ENCODE measurements around the gene AQP12B. TPM values are rescaled to one million over a fixed set of nuclear protein-coding genes. Genes with fewer than 3 reads are reported as not detected.

Gene AQP12B
- polyA plus RNA-seq, 1 donor from 2014 or later, result not detected

GRCh38 chr2:240636563-240637115 is 46.0 kb downstream of the AQP12B start:
- H3K4me3 ChIP-seq (ENCODE audit: low read length), result no peak overlapping the region
- no peak overlapping the region for H3K27ac ChIP-seq (ENCODE audit: low read length)
- H3K9ac ChIP-seq (ENCODE audit: low read length), result no peak overlapping the region
- no peaks in the 10 kb centered on the region for H3K9me2 ChIP-seq (ENCODE audit: insufficient read depth, low read length)
- no peak overlapping the region for H3K4me2 ChIP-seq (ENCODE audit: low read length)
- no peaks in the 10 kb centered on the region for H3K36me3 ChIP-seq (ENCODE audit: insufficient read depth, low read length)
- H3K79me2 ChIP-seq (replicated peaks; ENCODE audit: insufficient read depth, low read length), result no peaks in the 10 kb centered on the region
- no peaks in the 10 kb centered on the region for H3F3A ChIP-seq (ENCODE audit: insufficient read depth, low read length, poor library complexity, severe bottlenecking)
- no peak overlapping the region for H2AFZ ChIP-seq (ENCODE audit: low read depth, low read length)
- TF ChIP-seq EZH2 (IDR thresholded peaks at IDR 0.05; ENCODE audit: borderline replicate concordance, insufficient read depth, low read length, poor library complexity, severe bottlenecking), result no peak
- no peak for TF ChIP-seq RAD21 (conservative IDR thresholded peaks at IDR 0.05)
- TF ChIP-seq SMC3 (conservative IDR thresholded peaks at IDR 0.05; ENCODE audit: poor library complexity), result no peak
- TF ChIP-seq MXI1 (conservative IDR thresholded peaks at IDR 0.05; ENCODE audit: poor library complexity, severe bottlenecking), result no peak
- H3K27me3 ChIP-seq (ENCODE audit: insufficient read depth, low read depth, low read length), result peaks cover 2% of the 10 kb centered on the region
- H4K20me1 ChIP-seq (ENCODE audit: insufficient read depth), result no peaks in the 10 kb centered on the region
- no peaks in the 10 kb centered on the region for H3K9me3 ChIP-seq (ENCODE audit: low read length)

- no peak overlapping the region for H3K4me3 ChIP-seq (ENCODE audit: low read length)
- H3K9me3 ChIP-seq (ENCODE audit: low read length), result no peaks in the 10 kb centered on the region
- no peak overlapping the region for H3K9ac ChIP-seq (ENCODE audit: low read length)
- no peaks in the 10 kb centered on the region for H3K79me2 ChIP-seq (replicated peaks; ENCODE audit: insufficient read depth, low read length)
- no peaks in the 10 kb centered on the region for H3K9me2 ChIP-seq (ENCODE audit: insufficient read depth, low read length)
- no peaks in the 10 kb centered on the region for H3F3A ChIP-seq (ENCODE audit: insufficient read depth, low read length, poor library complexity, severe bottlenecking)
- no peak overlapping the region for H3K4me2 ChIP-seq (ENCODE audit: low read length)
- H3K36me3 ChIP-seq (ENCODE audit: insufficient read depth, low read length), result no peaks in the 10 kb centered on the region
- peaks cover 2% of the 10 kb centered on the region for H3K27me3 ChIP-seq (ENCODE audit: insufficient read depth, low read depth, low read length)
- H3K27ac ChIP-seq (ENCODE audit: low read length), result no peak overlapping the region
- no peak for TF ChIP-seq POLR2AphosphoS5 (IDR thresholded peaks at IDR 0.05)
- no peak for TF ChIP-seq EZH2 (IDR thresholded peaks at IDR 0.05; ENCODE audit: borderline replicate concordance, insufficient read depth, low read length, poor library complexity, severe bottlenecking)
- TF ChIP-seq, protein P1, sequence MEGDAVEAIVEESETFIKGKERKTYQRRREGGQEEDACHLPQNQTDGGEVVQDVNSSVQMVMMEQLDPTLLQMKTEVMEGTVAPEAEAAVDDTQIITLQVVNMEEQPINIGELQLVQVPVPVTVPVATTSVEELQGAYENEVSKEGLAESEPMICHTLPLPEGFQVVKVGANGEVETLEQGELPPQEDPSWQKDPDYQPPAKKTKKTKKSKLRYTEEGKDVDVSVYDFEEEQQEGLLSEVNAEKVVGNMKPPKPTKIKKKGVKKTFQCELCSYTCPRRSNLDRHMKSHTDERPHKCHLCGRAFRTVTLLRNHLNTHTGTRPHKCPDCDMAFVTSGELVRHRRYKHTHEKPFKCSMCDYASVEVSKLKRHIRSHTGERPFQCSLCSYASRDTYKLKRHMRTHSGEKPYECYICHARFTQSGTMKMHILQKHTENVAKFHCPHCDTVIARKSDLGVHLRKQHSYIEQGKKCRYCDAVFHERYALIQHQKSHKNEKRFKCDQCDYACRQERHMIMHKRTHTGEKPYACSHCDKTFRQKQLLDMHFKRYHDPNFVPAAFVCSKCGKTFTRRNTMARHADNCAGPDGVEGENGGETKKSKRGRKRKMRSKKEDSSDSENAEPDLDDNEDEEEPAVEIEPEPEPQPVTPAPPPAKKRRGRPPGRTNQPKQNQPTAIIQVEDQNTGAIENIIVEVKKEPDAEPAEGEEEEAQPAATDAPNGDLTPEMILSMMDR (IDR thresholded peaks at IDR 0.05; ENCODE audit: poor library complexity, severe bottlenecking), result no peak
- TF ChIP-seq TAF1 (IDR thresholded peaks at IDR 0.05; ENCODE audit: low read depth), result no peak
- TF ChIP-seq MXI1 (conservative IDR thresholded peaks at IDR 0.05; ENCODE audit: poor library complexity, severe bottlenecking), result no peak
- no peak for TF ChIP-seq RAD21 (conservative IDR thresholded peaks at IDR 0.05)
- no peak for TF ChIP-seq EP300 (conservative IDR thresholded peaks at IDR 0.05; ENCODE audit: poor library complexity, severe bottlenecking)
- TF ChIP-seq REST (IDR thresholded peaks at IDR 0.05; ENCODE audit: borderline replicate concordance), result no peak
- TF ChIP-seq SMC3 (conservative IDR thresholded peaks at IDR 0.05; ENCODE audit: poor library complexity), result no peak
- H2AFZ ChIP-seq (ENCODE audit: low read depth, low read length), result no peak overlapping the region
- no peaks in the 10 kb centered on the region for H4K20me1 ChIP-seq (ENCODE audit: insufficient read depth)
Observed at GRCh38 chr2:240635998-240636547, 46.6 kb downstream of the AQP12B start.
